ENCODE measurements around the gene RHOV.
A peak's percentile ranks its signal among the peaks of the same experiment; 100 is the strongest.

RHOV gene

GRCh38 chr15:40873694-40874561 is at the start of gene RHOV:
RHOV (minus strand) TSS chr15:40874234; CDS start chr15:40874139, 95 bp downstream.
- DNase-seq: no peak

GRCh38 chr15:40923551-40923950 is 49.5 kb upstream of the RHOV start:
- no peak for DNase-seq

- no peak for DNase-seq
These were observed 48.6 kb upstream of the RHOV start for GRCh38 chr15:40922608-40923005.

- no peak for DNase-seq
These were observed 48.0 kb upstream of the RHOV start for GRCh38 chr15:40921949-40922607.

- DNase-seq: no peak
These were observed 44.9 kb upstream of the RHOV start for GRCh38 chr15:40918799-40919392.

GRCh38 chr15:40918146-40918798 is 44.2 kb upstream of the RHOV start:
- no peak for DNase-seq

GRCh38 chr15:40917585-40917984 is 43.6 kb upstream of the RHOV start:
- no peak for DNase-seq

- DNase-seq: no peak
These were observed 41.6 kb upstream of the RHOV start for GRCh38 chr15:40915679-40916078.

- no peak for DNase-seq
These were observed 41.2 kb upstream of the RHOV start for GRCh38 chr15:40915116-40915661.

- DNase-seq: no peak
These were observed 40.5 kb upstream of the RHOV start for GRCh38 chr15:40914486-40914885.

- no peak for DNase-seq
These were observed 40.0 kb upstream of the RHOV start for GRCh38 chr15:40914013-40914412.

- DNase-seq: no peak
These were observed 38.4 kb upstream of the RHOV start for GRCh38 chr15:40912478-40912877.

GRCh38 chr15:40911693-40912092 is 37.7 kb upstream of the RHOV start:
- no peak for DNase-seq

- DNase-seq: peak; percentile 3
These were observed 37.1 kb upstream of the RHOV start for GRCh38 chr15:40911141-40911540.

- DNase-seq: no peak
These were observed 35.9 kb upstream of the RHOV start for GRCh38 chr15:40909662-40910630.

GRCh38 chr15:40908095-40908494 is 34.1 kb upstream of the RHOV start:
- DNase-seq: no peak

GRCh38 chr15:40906991-40907802 is 33.2 kb upstream of the RHOV start:
- peak; percentile 68 for DNase-seq

GRCh38 chr15:40906091-40906990 is 32.3 kb upstream of the RHOV start:
- peak; percentile 75 for DNase-seq

- DNase-seq: no peak
These were observed 30.6 kb upstream of the RHOV start for GRCh38 chr15:40904552-40905201.
